T1000 (cell line): ENCODE measurements around the gene PPL.
A peak's percentile ranks its signal among the peaks of the same experiment; 100 is the strongest.

ENCODE experiments used
- DNase-seq: peaks from one replicate; lab custom pipeline; 2025; ENCODE audit warnings: mixed read lengths; lab: John Stamatoyannopoulos, UW

PPL gene

DNA sequence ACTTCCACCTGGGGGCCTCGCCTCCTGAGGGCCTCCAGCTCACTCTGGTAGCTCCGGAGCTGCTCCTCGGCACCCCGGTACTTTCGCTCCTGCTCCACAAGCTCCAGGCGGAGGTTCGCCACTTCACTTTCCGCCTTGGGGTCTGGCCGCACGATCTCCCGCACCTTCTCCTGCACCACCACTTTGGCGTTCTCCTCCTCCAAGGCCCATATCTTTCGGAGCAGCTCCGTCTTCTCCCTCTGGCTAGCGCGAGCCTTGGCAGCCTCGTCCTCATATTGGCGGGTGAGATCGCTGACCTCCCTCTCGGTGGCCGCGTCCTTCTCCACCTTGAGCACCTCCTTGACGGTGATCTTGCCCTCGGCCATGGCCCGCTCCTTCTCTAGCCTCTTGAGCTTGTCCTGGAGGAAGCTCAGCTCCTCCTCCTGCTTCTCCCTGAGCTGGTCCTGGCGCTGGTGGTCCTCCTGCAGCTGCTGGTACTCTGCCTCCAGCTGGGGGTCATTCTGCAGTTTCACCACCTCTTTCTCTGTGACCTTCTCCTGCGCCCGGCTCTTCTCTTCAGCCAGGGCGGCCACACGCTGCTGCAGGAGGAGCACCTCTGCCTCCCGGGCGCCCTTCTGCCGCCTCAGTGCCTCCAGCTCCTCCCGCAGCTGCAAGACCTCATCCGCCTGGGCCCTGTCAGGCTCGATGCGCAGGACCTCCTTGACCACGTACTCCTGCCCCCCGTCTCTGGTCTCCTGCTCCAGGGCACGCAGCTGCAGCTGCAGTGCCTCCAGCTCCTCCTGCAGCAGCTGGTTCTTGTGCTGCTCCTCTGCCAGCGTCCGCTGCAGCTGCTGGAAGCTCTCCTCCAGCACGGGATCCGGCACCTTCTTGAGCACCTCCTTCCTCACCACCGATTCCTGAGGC lies 51.7 kb downstream of the PPL start:
- no peak for DNase-seq

DNA sequence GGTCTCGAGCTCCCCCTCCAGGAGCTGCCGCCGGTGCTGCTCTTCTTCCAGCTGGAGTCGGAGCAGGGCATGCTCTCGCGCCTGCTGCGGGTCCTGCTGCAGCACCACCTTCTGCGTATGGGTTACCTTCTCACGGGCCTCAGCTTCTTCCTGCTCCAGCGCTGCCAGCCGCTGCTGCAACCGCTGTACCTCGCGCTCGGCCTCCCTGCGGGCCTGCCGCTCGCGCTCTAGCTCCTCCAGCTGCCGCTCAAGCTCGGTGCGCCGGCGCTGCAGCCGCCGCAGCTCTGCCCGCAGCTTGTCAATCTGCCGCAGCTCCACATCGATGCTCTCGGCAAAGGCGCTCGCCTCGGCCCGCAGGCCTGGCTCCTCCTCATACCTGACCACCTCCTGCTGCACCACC lies 52.7 kb downstream of the PPL start:
- DNase-seq: no peak

GRCh38 chr16:4883501-4883900 lies 53.4 kb downstream of the PPL start:
- no peak for DNase-seq

DNA sequence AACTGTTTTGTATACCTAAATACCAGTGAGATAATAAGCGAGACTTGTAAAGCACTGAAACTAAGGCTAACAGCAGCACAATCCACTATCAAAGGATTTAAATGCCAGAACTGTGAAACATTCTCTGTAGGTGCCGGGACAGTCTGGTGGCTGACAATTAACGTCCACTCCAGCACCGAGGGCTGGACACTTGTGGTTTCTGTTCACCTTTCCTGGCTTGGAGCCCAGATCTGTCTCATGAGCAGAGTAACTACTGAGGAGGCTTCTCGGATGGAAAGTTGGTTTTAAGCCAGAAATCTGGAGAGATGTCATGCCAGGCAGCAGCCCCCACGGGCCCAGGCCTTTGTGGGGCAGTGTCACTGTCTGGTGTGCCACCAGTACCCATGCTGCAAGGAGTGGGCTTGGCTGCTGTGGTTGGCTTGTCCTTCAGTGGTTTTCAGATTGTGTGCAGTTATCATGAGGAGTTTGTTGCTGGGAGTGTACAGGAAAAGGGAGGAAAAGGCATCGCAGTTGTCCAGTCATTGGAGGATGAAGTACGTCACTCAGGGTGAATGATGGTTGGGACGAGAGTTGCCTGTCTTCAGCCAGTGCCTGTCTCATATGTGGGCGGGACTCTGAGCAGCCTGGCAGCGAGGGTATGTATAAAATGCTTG lies 54.2 kb downstream of the PPL start:
- DNase-seq: no peak

- DNase-seq: peak; percentile 21
Observed at GRCh38 chr16:4882000-4882632, 54.8 kb downstream of the PPL start.

DNA sequence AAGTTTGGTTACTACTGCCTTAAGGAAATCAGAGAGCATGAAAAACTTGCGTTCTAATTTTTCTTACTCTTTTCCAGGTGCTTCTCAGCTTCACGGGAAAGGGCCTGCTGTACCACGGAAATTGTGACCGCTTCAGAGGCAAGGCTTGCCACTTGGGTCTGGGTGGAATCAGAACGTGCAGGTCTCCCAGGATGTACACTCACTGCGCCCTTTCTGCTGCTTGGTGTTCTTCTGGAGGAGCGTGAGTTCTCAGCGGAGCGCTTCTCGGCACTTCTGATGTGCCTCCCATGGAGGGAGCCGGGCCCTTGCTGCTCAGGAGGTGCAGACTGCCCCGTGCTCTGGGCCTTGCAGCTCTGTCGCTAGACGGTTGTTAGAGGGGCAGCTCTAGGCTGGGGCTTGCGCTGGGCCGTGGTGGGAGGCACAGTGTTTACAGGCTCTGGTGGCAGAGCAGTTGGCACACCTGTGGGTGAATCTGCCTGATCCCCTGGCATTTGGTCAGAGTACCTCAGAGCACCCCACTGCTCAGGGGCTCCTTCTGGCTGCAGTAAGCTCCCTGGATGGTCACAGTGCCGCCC lies 56.9 kb downstream of the PPL start:
- DNase-seq: no peak

GRCh38 chr16:4879049-4879448 lies 57.9 kb downstream of the PPL start:
- DNase-seq: no peak

DNA sequence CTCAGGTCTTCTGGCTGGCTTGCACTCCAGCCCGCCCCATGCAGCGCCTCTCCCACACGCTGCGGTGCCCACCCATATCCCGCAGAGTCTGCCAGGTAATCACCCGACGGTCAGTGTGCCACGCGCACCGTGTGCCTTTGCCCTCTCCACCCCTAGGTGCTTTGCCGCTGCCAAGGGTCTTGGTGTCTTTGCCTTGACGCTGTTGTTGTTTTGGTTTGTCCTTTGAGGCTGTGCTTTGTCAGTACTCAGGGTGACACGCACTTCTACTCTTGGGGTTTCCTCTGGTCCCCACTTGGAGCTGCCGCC lies 59.6 kb downstream of the PPL start:
- DNase-seq: no peak

GRCh38 chr16:4876646-4877379 lies 60.1 kb downstream of the PPL start:
- no peak for DNase-seq

GRCh38 chr16:4874666-4875065 lies 62.3 kb downstream of the PPL start:
- DNase-seq: no peak

GRCh38 chr16:4873091-4873490 lies 63.9 kb downstream of the PPL start:
- no peak for DNase-seq

- DNase-seq: no peak
Observed at GRCh38 chr16:4871071-4871470, 65.9 kb downstream of the PPL start.

- no peak for DNase-seq
Observed at GRCh38 chr16:4870138-4870671, 66.7 kb downstream of the PPL start.

DNA sequence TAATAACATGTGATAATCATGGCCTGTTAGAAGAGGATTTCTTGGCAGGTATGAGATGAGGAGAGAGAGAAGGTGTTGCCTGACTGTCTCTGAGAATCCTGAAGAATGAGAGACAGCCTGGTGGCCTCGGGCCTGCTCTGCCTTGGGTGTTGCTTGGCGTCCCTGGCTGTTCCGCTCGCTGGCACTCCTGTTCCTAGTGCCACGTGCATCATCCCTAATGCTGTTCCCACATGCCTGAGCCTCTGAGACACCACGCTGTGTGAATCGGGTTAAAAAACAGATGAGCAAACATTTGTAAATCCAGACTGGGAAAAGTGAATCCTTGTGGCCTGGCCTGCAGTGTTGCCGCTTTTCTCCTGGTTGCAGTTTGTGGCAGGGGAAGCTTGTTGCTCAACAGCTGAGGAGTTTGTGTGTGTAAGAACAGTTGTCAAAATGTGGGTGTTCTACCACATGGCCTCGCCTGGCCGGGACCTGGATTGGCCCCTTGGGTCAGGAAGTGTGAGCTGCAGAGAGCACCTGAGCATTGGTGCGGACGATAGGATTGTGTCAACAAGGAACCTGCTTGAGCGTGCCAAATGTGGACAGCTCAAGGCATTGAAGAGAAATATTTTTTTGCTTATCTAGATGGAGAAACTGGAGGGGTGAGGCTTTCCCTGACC lies 67.7 kb downstream of the PPL start:
- no peak for DNase-seq

DNA sequence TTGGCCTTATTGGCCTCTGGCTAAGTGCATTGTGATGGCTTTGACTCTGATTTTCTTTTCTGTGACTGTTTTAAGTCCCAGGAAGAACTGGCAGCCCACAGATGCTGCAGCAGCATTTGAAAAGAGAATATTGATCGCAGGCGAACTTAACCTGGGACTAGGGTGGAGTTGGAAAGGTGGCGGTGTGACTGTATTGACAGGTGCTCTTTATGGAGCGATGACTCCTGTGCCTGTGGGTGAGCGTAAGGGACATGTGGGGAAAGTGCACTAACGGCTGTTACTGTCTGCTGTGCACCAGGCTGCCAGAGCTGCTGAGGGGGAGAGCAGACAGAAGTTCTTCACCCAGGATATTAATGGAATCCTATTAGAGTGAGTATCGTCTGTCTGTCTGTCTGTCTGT lies 68.4 kb downstream of the PPL start:
- DNase-seq: no peak

DNA sequence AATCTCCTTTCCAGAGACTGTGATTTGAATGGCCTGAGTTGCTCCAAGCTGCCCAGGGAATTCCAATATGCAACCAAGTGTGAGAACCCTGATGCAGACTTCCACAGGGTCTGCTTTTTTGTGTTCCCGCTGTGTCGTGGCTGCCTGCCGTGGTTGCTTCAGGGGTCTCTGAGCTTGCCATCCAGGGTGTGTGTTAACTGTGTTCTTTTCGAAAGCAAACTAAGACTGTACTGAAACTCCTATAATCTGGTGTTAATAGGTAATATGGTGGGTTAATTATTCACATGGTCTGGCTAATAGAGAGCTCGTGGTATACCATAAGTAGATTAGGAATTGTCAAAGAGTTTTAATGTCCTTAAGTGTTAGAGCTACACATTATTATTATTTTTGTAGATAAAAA lies 68.9 kb downstream of the PPL start:
- no peak for DNase-seq

- DNase-seq: no peak
Observed at GRCh38 chr16:4866586-4866985, 70.4 kb downstream of the PPL start.

GRCh38 chr16:4865231-4865860 lies 71.6 kb downstream of the PPL start:
- no peak for DNase-seq

DNA sequence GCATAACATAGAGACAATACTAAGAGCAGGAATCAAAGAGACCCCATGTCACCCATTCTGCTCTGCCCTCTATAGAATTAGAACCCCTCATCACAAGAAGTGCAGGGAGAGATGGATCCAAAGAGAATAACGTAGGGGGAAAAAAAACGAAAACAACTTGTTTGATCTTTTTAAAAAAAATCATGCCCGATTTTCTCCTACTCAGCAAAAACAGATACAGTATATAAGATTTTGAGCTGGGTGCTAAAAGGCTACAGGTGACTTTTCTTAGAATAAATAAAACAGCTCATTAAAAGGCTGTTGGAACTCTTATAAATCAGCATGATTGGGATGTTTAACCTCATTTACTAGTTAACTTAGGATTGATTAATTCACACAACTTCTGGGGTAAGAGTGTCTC lies 72.2 kb downstream of the PPL start:
- DNase-seq: no peak

- no peak for DNase-seq
Observed at GRCh38 chr16:4862639-4863038, 74.3 kb downstream of the PPL start.
